NCI-H128 (cell line): Measurements from ENCODE around the gene LYPD1.

Experiments used
- DNase-seq: peaks from one replicate; lab custom pipeline; 2025; ENCODE audit not compliant: unreplicated experiment; lab: John Stamatoyannopoulos, UW

The LYPD1 gene

DNA sequence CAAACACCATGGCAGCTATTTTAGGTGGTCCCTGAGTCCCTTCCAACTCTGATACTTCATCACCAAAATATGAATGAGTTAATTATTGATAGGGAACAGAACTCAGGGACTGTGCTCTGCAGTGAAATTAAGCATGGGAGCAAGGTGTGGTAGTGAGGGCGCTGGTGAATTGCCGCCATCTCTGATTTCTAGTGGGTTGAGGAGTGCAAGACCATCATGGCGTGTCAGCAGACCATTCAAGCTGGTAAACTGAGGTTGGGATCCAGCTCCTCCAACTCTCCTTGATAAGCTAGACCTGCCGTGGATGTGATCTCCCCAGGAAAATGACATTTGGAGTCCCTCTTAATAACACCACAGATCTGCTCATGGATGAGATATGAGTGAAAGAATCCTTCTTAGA, 70.4 kb downstream of the LYPD1 start:
- DNase-seq: no peak

DNA sequence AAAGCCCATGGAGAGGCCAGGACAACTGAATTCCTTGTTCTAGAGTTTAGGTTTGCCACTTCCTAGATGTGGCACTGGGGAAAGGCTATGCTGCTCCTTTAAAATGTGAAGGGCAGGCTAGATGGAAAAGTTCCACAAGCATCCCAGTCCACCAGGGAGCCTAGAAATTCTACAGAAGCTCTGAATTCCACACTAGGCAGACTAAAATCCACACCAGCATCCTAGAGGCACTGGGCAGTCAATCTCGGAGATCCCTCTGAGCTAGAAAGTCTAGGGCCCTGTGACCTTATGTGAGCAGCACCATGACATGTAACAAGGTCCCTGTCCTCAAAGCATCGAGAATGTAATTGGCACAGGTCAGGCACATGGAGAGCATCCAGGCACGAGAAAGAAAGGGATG, 71.5 kb downstream of the LYPD1 start:
- no peak for DNase-seq

DNA sequence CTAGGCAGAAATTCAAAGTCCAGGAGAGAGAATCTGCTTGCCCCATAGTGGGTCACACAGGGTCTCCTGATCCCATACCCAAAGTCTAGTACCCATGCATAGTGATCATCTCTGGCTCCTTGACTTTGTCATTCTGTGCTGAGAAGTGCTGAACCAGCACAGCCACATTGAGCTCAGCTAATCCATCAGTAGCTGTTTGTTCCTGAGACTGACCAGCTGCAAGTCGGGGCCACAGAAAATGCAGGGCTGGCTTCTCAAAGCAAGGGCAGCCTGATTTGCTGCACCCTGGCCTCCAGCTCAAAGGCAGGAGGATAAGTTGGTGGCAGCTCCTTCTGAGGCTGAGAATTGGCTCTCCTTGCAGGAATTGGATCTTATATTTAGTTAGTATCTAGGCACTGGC, 72.2 kb downstream of the LYPD1 start:
- DNase-seq: no peak

DNA sequence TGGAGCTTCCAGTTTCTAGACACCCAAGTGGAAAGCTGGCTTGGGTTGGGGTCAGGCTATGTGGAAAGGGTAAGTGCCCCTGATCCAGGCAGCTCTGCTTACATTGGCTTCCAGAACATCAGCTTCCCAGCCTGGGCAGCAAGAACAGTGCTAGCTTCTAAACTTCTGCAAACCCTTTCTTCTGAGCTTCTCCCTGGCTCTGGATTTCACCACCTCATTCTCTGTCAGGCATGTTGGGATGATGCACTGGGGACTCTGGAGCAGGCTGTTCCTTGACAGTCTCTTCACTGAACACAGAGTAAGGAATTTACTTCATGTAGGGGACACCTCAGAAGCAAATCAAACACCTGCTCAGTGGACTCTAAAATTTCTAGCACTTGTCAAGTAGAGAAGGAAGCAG, 72.8 kb downstream of the LYPD1 start:
- no peak for DNase-seq

DNA sequence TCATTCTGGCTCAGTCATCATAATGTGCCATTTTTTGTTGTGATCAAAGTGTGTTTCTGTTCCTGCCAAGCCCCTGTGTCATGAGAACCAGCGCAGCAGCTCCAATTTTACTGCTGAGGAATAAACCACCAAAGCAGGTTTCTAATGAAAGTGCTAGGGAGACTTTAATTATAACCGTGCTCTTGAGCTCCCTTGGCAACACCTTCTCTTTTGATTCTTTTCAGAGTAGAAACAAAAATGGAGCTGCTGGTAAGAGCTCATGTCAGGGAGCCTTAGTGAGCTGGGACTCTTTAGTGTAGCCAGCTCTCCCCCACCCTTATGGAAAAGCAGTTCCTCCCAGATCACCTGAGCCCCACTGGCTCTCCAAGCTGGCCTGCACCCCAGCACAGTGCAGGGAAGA, 74.3 kb downstream of the LYPD1 start:
- no peak for DNase-seq

DNA sequence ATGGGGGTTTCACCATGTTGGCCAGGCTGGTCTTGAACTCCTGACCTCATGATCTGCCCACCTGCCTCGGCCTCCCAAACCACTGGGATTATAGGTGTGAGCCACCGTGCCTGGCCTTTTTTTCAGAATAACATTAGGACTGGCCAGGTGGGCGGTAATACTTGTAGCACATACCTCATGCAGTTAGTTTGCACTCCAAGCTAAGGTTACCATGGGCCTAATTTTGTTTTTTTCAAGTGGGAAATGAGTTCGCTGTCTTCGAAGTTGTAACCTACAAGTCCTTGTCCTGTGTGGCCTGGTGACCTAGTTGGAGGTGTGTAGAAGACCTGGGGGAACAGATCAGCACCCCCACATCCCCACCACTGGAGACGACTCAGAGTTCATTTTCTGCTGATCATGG, 74.8 kb downstream of the LYPD1 start:
- no peak for DNase-seq
